HG03439 (cell line): ENCODE measurements around the gene HIBCH.
"Not testable (repeated sequence)": the region's sequence is repeated elsewhere in the genome, so short reads cannot be mapped to it uniquely, and the experiment has no call there.

Experiments used
- ATAC-seq: cut with Tn5 transposase; IDR thresholded peaks from one replicate; pipeline ENCODE4 v1.9.1; 2021; ENCODE audit warnings: mild to moderate bottlenecking, moderate library complexity; ENCODE audit not compliant: unreplicated experiment

HIBCH gene

DNA sequence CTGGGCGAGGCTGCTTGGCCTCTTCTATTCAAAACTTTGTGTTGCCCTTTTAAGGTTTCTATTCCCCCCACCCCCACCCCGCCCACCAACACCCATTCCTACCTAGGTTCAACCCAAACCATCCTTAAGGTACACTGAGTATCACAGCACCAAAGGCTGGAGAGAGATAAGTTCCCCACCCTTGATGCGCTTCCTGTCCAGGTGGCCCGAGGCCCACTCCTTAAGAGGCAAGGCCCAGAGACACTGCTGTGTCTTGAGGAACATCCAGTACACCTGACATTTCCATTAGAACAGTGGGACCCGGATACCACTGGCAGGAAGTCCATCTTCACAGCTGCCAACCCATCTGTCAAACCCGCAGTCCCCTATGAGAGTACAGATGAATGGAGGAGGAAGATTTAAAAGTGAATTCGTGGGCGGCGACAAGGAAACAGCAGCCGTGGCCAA lies 23.5 kb upstream of the HIBCH start:
- ATAC-seq: peak; percentile 18

DNA sequence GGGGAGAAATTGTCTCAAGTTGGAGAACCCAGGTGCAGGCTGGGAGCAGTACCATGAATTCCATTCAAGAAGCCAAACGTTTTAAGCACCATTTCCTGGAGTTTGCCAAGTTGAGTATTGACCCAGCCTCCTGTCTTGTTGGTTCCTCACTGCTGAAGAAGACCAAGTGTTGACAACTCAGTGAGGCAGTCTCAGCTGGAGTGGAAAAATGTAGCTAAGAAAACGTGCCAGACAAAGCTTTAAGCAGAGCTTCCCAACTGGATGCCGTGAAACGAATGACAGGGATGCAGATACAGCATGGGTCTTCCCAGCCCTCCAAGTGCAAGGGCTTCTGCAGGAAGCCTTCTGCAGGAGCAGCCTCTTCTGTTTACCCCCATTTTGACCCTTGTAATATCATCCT lies 23.0 kb upstream of the HIBCH start:
- no peak for ATAC-seq

- no peak for ATAC-seq
Measured at GRCh38 chr2:190340369-190340768, 20.7 kb upstream of the HIBCH start.

GRCh38 chr2:190339394-190339793 lies 19.8 kb upstream of the HIBCH start:
- ATAC-seq: no peak

GRCh38 chr2:190338453-190338852 lies 18.8 kb upstream of the HIBCH start:
- no peak for ATAC-seq

- no peak for ATAC-seq
Measured at GRCh38 chr2:190336420-190336819, 16.8 kb upstream of the HIBCH start.

- not testable (repeated sequence) for ATAC-seq
Measured at GRCh38 chr2:190335584-190335983, 16.0 kb upstream of the HIBCH start.

DNA sequence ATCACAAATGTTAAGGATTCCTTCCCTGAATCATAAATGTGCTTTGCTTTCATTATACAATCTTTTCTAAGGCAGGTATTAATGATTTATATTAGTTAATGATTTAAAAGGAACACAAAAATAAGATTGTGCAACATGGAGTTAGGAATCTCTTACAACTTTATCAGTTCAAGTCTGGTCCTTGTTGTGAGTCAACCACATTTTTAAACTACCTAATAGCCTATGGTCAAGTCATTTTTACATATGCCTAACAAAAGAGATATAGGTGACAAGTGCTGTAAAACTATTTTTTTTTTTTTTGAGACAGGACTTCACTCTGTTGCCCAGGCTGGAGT lies 15.6 kb upstream of the HIBCH start:
- no peak for ATAC-seq

DNA sequence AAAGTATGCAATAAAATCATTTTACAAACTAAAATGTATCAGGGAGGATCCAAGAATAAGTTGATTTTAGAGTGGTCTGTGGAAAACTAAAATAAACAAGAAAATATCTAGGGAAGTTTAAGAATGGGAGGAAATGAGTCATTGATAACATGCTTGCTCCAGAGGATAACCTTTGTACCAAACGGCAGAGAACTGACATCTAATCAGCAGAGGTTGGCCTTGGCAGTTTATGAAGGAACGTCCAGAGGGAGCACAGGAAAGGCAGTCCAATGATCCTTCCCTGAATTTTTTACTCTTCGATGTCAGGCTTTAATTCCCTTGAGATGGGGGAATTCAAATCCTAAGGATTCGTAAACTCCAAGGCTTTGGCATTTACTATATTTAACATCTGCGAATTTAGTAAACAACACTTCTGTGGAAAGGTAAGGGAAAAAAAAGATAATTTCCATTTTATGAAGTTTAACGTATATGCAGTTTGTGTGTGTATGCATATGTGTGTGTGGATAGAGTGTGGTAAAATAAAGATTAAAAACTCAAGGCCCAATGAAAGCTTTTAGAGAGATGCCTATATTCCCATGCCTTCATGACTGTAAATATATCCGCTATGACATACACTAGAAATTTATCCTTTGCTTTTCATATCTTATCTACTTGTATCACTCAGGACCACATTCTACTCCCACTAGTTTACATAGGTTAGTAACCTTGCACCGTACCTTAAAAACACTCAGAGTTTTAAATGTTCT lies 15.0 kb upstream of the HIBCH start:
- no peak for ATAC-seq

- ATAC-seq: no peak
Measured at GRCh38 chr2:190333928-190334327, 14.3 kb upstream of the HIBCH start.

GRCh38 chr2:190333395-190333794 lies 13.8 kb upstream of the HIBCH start:
- no peak for ATAC-seq

DNA sequence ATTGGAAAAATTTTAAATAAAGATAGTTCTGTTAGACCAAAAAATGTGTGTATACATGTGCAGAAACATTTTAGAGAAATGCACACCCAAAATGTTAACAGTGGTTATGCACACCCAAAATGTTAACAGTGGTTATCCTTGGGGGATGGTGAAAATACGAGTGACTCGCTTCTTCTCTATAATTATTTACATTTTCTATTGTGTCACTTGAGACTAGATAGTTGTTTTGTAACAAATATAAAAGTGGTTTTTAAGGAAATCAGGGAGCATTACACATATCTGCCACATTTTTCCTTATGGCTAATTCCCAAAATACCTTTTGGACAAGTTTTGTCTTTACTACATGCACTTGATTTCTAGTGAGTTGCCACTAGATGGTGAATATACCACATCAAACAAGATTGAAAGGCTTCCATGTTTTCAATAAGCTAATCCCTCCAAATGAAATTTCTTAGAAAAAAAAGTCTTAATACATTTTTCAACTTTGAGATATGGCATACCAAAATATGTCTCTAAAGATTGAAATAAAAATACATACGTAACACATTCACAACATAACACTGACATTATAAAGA lies 9.0 kb upstream of the HIBCH start:
- ATAC-seq: no peak

- ATAC-seq: no peak
Measured at GRCh38 chr2:190327867-190328572, 8.4 kb upstream of the HIBCH start.

- ATAC-seq: no peak
Measured at GRCh38 chr2:190325588-190325987, 6.0 kb upstream of the HIBCH start.

- no peak for ATAC-seq
Measured at GRCh38 chr2:190323406-190323805, 3.8 kb upstream of the HIBCH start.

- ATAC-seq: no peak
Measured at GRCh38 chr2:190320696-190321095, 1.1 kb upstream of the HIBCH start.

GRCh38 chr2:190318931-190319554 lies 583 bp downstream of the HIBCH start:
- peak; percentile 33 for ATAC-seq

DNA sequence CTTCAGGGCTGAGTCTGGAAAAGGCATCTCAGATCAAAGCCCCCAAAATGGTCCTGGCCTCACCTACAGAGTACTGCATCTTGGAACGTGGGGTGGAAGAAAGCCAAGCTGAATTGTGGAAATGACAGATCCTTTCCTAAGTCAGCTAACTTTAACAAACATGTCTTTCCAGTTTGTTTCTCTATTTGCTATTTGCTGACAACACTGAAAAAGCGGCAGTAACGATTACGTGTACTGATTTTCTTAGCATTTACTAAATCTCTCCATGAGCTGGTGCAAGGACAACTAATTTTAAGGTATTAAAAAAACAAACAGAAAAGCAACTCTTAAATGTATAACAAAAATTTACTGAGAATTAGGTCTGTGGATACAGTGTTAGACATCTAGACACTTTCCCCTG lies 1.1 kb downstream of the HIBCH start:
- ATAC-seq: no peak

DNA sequence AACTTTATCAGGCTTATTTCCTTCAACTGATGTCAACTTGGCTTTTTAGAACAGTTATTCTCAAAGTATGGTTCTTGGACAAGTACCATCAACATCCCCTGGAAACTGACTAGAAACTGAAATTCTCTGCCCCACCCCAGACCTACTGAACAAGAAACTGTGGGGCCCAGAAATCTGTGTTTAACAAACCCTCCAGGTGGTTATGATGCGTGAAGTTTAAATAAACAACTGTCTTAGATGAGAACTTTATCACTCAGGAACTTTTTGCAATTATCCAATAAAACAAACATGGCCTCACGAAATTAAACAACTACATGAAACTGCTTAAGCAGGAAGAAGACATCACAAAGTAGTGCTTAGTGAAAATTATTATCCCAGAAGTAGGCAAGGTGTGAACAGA lies 4.4 kb downstream of the HIBCH start:
- ATAC-seq: no peak

DNA sequence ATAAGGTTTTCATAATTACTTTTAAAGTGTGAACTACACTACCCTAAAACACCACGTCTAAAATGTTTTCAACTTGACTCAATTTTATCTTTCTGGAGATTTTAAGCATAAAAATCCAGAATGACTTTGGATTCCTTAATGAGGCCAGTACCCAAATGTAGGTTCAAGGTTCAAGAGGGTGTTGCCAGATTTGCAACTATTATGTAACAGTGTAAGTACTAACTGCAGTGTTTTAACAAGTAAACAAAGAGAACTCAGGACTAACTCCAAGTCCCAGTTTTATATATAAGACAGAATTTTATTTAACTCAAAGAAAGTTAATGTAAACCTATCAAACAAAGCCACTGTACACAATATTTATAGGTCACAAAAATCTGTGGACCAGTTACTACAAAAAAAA lies 5.7 kb downstream of the HIBCH start:
- ATAC-seq: no peak

DNA sequence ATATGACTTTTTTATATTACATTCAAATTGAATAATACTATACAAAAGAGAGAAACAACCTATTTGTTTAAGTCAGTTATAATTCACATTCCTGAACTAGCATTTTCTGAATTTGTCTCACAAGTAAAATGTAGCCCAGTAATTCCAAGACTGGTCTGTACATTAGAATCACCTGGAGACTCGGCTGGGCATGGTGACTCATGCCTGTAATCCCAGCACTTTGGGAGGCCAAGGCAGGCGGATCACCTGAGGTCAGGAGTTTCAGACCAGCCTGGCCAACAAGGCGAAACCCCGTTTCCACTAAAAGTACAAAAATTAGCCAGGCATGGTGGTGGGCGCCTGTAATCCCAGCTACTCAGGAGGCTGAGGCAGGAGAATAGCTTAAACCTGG lies 7.0 kb downstream of the HIBCH start:
- not testable (repeated sequence) for ATAC-seq
